ENCODE data around the gene ACTL8.

GRCh38 chr1:17743925-17744324 is 11.2 kb upstream of the ACTL8 start:
- TF ChIP-seq, protein P1, sequence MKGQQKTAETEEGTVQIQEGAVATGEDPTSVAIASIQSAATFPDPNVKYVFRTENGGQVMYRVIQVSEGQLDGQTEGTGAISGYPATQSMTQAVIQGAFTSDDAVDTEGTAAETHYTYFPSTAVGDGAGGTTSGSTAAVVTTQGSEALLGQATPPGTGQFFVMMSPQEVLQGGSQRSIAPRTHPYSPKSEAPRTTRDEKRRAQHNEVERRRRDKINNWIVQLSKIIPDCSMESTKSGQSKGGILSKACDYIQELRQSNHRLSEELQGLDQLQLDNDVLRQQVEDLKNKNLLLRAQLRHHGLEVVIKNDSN (IDR thresholded peaks at IDR 0.05): no peak
- TF ChIP-seq EP300 (IDR thresholded peaks at IDR 0.05; ENCODE audit: borderline replicate concordance): no peak
- TF ChIP-seq REST (IDR thresholded peaks at IDR 0.05; ENCODE audit: low read depth): no peak
- TF ChIP-seq, protein P2, sequence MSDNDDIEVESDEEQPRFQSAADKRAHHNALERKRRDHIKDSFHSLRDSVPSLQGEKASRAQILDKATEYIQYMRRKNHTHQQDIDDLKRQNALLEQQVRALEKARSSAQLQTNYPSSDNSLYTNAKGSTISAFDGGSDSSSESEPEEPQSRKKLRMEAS (IDR thresholded peaks at IDR 0.05): no peak

Measured in Ishikawa (cell line).